Activated effector memory CD4-positive, alpha-beta T cell treated with Interleukin-2 at 50 U/mL for 16 hours (primary cell): Measurements from ENCODE around the gene DDX21.
"Not testable (repeated sequence)": the region's sequence is repeated elsewhere in the genome, so short reads cannot be mapped to it uniquely, and the experiment has no call there.

Experiments
- DNase-seq: peaks from one replicate; pipeline ENCODE4 v3.0.0-alpha.2; 2020

Gene DDX21

GRCh38 chr10:68988530-68989316 is 32.8 kb downstream of the DDX21 start, which contains the start of gene KIFBP:
TSS of gene KIFBP (plus strand) at chr10:68988803. CDS start at chr10:68988833, 30 bp downstream.
- DNase-seq, result peak; percentile 70

- DNase-seq, result no peak
These were observed 33.5 kb downstream of the DDX21 start for GRCh38 chr10:68989317-68989990.

- no peak for DNase-seq
These were observed 36.9 kb downstream of the DDX21 start for GRCh38 chr10:68992636-68993440.

- no peak for DNase-seq
These were observed 41.2 kb downstream of the DDX21 start for GRCh38 chr10:68997211-68997610.

GRCh38 chr10:69004821-69005220 is 48.9 kb downstream of the DDX21 start:
- DNase-seq, result no peak

GRCh38 chr10:69005704-69006485 is 49.9 kb downstream of the DDX21 start:
- no peak for DNase-seq

- no peak for DNase-seq
These were observed 51.3 kb downstream of the DDX21 start for GRCh38 chr10:69007260-69007659.

GRCh38 chr10:69009360-69009759 is 53.4 kb downstream of the DDX21 start:
- DNase-seq, result no peak

GRCh38 chr10:69010151-69010640 is 54.2 kb downstream of the DDX21 start:
- DNase-seq, result no peak

- not testable (repeated sequence) for DNase-seq
These were observed 56.8 kb downstream of the DDX21 start for GRCh38 chr10:69012778-69013177.

GRCh38 chr10:69014171-69014570 is 58.2 kb downstream of the DDX21 start:
- no peak for DNase-seq

GRCh38 chr10:69018613-69019012 is 62.6 kb downstream of the DDX21 start:
- no peak for DNase-seq

- no peak for DNase-seq
These were observed 66.6 kb downstream of the DDX21 start for GRCh38 chr10:69022611-69023010.

GRCh38 chr10:69025370-69025896 is 69.5 kb downstream of the DDX21 start:
- DNase-seq, result no peak

- no peak for DNase-seq
These were observed 77.3 kb downstream of the DDX21 start for GRCh38 chr10:69033256-69033655.
